ENCODE results near the gene EXOSC2. TPM values are rescaled to one million over a fixed set of nuclear protein-coding genes. Genes with fewer than 3 reads are reported as not detected.

EXOSC2 gene
- total RNA-seq, 1 donor from 2014 or later = 23.0 TPM

DNA sequence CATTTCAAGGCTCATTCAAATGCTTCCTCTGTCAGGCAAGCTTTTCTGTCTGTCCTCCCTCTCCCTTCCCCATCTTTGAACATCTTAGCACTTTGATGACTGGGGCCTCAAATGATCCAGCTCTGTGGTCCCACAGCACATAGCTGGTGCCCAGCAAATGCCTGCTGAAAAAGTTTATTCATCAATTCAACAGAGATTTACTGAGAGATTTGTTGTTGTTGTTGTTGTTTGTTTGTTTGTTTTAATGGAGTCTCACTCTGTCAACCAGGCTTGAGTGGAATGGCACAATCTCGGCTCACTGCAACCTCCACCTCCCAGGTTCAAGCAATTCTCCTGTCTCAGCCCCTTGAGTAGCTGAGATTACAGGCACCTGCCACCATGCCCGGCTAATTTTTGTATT lies 6.0 kb upstream of the EXOSC2 start:
- DNase-seq (no peak), ATAC-seq (no peak)
- Histone ChIP-seq H3K4me3 (no peak overlapping the region), H3K4me1 (peaks cover 5% of the 10 kb centered on the region), H3K36me3 (no peaks in the 10 kb centered on the region), H3K9me3 (no peaks in the 10 kb centered on the region), H3K27me3 (no peaks in the 10 kb centered on the region), H3K27ac (no peak overlapping the region)
- intact Hi-C loops (cut with DNase I) = no loop called here
- TF ChIP-seq, protein P1, sequence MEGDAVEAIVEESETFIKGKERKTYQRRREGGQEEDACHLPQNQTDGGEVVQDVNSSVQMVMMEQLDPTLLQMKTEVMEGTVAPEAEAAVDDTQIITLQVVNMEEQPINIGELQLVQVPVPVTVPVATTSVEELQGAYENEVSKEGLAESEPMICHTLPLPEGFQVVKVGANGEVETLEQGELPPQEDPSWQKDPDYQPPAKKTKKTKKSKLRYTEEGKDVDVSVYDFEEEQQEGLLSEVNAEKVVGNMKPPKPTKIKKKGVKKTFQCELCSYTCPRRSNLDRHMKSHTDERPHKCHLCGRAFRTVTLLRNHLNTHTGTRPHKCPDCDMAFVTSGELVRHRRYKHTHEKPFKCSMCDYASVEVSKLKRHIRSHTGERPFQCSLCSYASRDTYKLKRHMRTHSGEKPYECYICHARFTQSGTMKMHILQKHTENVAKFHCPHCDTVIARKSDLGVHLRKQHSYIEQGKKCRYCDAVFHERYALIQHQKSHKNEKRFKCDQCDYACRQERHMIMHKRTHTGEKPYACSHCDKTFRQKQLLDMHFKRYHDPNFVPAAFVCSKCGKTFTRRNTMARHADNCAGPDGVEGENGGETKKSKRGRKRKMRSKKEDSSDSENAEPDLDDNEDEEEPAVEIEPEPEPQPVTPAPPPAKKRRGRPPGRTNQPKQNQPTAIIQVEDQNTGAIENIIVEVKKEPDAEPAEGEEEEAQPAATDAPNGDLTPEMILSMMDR (IDR thresholded peaks at IDR 0.05) = no peak

DNA sequence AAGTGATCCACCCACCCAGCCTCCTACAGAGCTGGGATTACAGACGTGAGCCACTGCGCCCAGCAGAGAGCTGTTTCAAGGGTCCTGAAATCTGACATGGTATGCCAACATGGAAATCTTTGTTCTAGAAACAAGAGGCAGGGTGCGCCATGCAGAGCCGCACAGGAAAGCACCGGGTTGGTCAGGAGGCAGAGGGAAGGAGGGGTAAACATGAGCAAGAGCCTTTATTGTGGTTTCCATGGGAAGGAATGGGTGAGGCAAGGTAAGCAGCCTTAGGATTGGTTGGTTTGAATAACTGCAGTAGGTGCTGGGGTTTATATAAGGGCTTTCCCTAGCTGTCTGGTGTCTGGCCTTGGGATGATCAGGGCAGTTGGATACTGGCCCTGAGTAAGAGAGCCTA lies 5.5 kb upstream of the EXOSC2 start:
- H3K4me1 ChIP-seq = peaks cover 5% of the 10 kb centered on the region
- H3K36me3 ChIP-seq = no peaks in the 10 kb centered on the region
- TF ChIP-seq, protein P1 (IDR thresholded peaks at IDR 0.05) = no peak
- no peaks in the 10 kb centered on the region for H3K9me3 ChIP-seq
- H3K27ac ChIP-seq = no peak overlapping the region
- H3K27me3 ChIP-seq = no peaks in the 10 kb centered on the region
- ATAC-seq = no peak
- no peak overlapping the region for H3K4me3 ChIP-seq
- no peak for DNase-seq
- intact Hi-C loops (cut with DNase I) = no loop called here

DNA sequence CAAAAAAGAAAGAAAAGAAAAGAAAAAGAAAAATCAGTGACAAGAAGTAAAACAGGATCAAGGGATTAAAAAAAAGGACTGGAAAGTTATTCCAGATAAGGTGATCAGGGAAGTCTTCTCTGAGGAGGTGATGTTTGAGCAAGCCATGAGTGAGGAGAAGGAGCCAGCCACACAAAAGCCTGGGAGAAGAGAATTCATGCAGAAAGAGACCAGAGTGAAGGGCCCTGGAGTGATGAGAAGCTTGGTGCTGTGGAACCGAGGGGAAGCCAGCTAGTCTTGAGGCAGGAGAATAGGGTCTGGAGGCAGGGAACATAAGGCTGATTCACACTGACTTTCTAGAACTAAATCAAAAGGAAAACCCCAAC lies 4.0 kb upstream of the EXOSC2 start:
- H3K9me3 ChIP-seq = no peaks in the 10 kb centered on the region
- ATAC-seq (no peak), DNase-seq (no peak)
- H3K4me1 ChIP-seq = peaks cover 6% of the 10 kb centered on the region
- intact Hi-C loops (cut with DNase I) = no loop called here
- H3K27me3 ChIP-seq = no peaks in the 10 kb centered on the region
- H3K36me3 ChIP-seq = no peaks in the 10 kb centered on the region
- peak overlapping the region; percentile 41 for H3K4me3 ChIP-seq
- TF ChIP-seq, protein P1 (IDR thresholded peaks at IDR 0.05) = no peak
- peak overlapping the region; percentile 79 for H3K27ac ChIP-seq

DNA sequence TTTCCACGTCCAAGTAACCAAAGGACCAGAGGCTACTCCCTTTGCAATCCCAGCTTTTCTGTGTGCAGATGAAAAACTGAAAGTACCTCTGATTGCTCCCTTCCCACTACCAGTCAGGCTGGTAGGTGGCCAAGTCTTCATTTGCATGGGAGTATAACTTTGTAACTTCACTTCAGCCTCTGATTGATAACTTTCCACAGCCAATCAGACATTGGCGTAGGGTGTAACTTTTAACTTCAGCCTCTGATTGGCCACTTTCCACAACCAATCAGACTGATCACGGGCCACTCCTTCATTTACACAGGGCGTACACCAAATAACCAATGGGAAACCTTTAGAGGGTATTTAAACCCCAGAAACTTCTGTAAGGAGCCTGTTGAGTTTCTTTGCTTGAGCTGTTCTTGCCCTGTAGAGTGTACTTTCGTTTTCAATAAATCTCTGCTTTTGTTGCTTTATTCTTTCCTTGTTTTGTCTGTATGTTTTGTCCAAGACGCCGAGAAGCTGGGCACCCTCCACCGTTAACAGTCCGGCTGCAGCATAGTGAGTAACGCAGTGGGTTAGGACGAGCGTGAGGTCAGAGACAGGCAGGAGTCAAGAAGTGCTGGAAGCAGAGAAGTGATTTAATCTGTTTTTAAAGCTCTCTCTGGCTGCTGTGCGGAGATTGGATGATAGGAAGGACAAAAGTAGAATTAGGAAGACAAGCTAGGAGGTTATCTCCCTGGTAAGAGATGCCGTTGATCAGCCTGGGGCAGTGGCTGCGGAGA lies 3.5 kb upstream of the EXOSC2 start:
- no peaks in the 10 kb centered on the region for H3K27me3 ChIP-seq
- intact Hi-C loops (cut with DNase I) = no loop called here
- no peaks in the 10 kb centered on the region for H3K36me3 ChIP-seq
- peak overlapping the region; percentile 79 for H3K27ac ChIP-seq
- TF ChIP-seq, protein P1 (IDR thresholded peaks at IDR 0.05) = no peak
- ATAC-seq (peak; percentile 73), DNase-seq (no peak)
- peak overlapping the region; percentile 41 for H3K4me3 ChIP-seq
- H3K9me3 ChIP-seq = no peaks in the 10 kb centered on the region
- peaks cover 11% of the 10 kb centered on the region for H3K4me1 ChIP-seq

DNA sequence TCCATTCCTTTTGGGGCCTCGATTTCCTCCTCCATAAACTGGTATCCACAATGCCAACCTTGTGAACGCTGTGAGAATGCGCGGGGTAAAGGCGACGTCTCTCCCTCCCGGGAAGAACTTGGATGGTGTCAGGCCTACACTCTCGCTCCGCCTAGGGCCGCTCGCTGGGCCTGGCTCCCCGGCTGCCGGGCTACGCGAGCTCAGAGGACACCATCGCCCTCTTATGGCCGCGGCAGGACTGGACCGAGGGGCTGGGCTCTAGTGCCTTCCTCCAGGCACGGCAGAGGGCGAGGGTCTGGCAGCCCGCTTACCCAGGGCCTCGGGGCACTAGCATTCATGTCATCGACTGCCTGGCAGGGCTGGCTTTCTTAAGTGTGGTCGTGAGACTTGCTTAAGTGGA lies 1.3 kb upstream of the EXOSC2 start:
- Histone ChIP-seq H3K27me3 (no peaks in the 10 kb centered on the region), H3K9me3 (no peaks in the 10 kb centered on the region), H3K4me1 (peaks cover 17% of the 10 kb centered on the region), H3K4me3 (no peak overlapping the region), H3K27ac (no peak overlapping the region), H3K36me3 (peaks cover 18% of the 10 kb centered on the region)
- DNase-seq (no peak), ATAC-seq (no peak)
- intact Hi-C loops (cut with DNase I) = no loop called here
- TF ChIP-seq, protein P1 (IDR thresholded peaks at IDR 0.05) = no peak

DNA sequence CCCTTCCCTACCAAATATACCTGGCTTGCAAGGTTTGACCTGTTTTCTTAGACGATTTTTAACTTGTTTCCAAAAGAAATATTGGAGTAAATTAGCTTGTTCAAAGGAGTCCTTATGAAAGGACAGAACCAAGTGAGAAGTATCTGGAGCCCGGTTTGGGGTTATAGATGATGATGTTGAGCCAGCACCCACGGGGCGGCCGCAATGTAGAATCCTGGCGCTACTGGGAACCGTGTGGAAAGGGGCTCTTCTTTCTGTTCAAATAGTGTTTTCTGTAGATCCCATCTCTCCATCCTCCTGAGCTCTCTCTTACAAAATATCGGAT lies 517 bp upstream of the EXOSC2 start:
- intact Hi-C loops (cut with DNase I) = no loop called here
- H3K4me1 ChIP-seq = peaks cover 17% of the 10 kb centered on the region

More for the DNA sequence above, 517 bp upstream of the EXOSC2 start:
- H3K27me3 ChIP-seq = no peaks in the 10 kb centered on the region
- ATAC-seq (no peak), DNase-seq (no peak)
- H3K27ac ChIP-seq = peak overlapping the region; percentile 52
- TF ChIP-seq, protein P1 (IDR thresholded peaks at IDR 0.05) = no peak
- H3K4me3 ChIP-seq = peak overlapping the region; percentile 67
- no peaks in the 10 kb centered on the region for H3K9me3 ChIP-seq
- H3K36me3 ChIP-seq = peaks cover 24% of the 10 kb centered on the region
